Measurements from ENCODE around the gene PRKCB. TPM values are rescaled to one million over a fixed set of nuclear protein-coding genes. Genes with fewer than 3 reads are reported as not detected.
A peak's percentile ranks its signal among the peaks of the same experiment; 100 is the strongest.

The PRKCB gene
- total RNA-seq, 2 experiments from 2014 or later: 77.8 to 81.0 TPM

DNA sequence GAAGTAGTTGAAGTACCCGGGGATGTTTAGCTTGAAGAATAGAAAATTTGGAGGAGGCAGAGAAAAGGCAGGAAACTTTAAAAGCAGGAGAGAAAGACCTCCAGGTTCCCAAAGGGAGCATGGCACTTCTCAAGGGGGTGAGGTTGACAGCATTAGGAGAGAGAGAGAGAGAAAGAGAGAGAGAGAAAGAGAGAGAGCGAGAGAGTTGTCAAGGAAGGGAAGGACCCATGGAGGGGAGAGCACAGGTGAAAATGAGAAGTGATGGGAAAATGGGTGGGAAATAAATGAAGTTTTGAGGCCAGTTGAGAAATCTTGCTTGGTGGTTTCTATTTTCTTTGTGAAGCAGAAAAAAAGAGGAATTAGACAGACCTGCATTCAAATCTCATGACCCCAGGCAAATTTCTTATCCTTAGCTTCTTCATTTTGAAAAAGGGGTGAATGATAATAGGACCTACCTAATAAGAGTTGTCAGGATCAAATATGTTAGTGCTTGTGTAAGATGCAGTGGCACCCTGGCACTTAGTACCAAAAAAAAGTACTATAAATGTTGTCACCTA, 24.0 kb downstream of the PRKCB start:
- ChIA-PET POLR2A (no interaction called here), CTCF (interaction anchor here (1.3 to 2.7 kb wide), 2 partner anchors 13 kb away, joined by 5 to 8 read pairs; no protein-coding TSS in a partner anchor)
- Mint-ChIP-seq H3K4me1 (peaks cover 76% of the 10 kb centered on the region), H3K9me3 (no peaks in the 10 kb centered on the region), H3K4me3 (no peak overlapping the region), H3K27ac (peak overlapping the region; percentile 66), H3K27me3 (no peaks in the 10 kb centered on the region), H3K36me3 (ENCODE audit: low read depth) (peaks cover 18% of the 10 kb centered on the region)
- no peak for DNase-seq

DNA sequence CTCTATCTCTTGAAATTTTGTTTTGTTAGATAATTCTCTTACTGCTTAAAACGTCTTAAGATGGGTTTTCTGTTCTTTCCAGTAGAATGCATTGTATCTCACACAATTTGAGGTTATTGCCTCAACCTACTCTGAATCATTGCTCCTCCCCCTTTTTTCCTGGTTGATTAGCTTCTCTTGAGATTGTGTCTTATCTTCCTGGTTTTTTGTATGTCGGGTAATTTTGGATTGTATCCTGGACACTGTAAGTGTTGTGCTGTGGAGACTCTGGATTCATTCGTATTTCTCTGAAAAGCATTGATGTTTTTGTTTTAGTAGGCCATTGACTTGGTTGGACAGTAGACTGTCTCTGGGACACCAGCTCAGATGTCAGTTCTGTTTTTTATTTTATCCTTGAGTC, 26.1 kb downstream of the PRKCB start:
- ChIA-PET POLR2A (no interaction called here), CTCF (interaction anchor here (0.6 to 2.7 kb wide), 8 partner anchors 9 to 1160 kb away, joined by 3 to 9 read pairs (median 4); no protein-coding TSS in a partner anchor)
- no peaks in the 10 kb centered on the region for H3K27me3 Mint-ChIP-seq
- DNase-seq: no peak
- H3K36me3 Mint-ChIP-seq (ENCODE audit: low read depth): peaks cover 12% of the 10 kb centered on the region
- H3K9me3 Mint-ChIP-seq: no peaks in the 10 kb centered on the region
- H3K4me3 Mint-ChIP-seq: no peak overlapping the region
- H3K27ac Mint-ChIP-seq: peak overlapping the region; percentile 43
- H3K4me1 Mint-ChIP-seq: peaks cover 83% of the 10 kb centered on the region

DNA sequence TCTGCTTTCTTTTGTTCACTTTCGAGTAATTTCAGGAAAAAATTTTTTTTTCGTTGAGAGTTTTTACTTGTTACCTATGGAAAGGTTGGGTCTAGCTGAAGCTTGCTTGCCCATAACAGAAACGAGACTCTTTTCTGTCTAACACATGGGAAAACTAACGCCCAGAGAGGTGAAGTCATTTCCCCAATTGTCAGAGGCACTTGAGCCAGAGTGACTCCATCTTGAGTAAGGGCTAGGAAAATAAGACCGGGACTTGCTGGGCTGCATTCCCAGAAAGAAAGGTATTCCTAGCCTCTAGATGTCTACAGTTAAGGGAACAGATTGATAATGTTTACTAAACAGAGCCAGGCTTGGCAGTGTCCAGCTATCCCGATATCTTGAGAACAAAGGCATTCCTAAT, 26.8 kb downstream of the PRKCB start:
- no peak overlapping the region for H3K4me3 Mint-ChIP-seq
- H3K4me1 Mint-ChIP-seq: peaks cover 80% of the 10 kb centered on the region
- ChIA-PET POLR2A (no interaction called here), CTCF (interaction anchor here (1.2 to 2.3 kb wide), 5 partner anchors 8 to 21 kb away, joined by 3 to 9 read pairs (median 6); no protein-coding TSS in a partner anchor)
- no peak overlapping the region for H3K27ac Mint-ChIP-seq
- H3K9me3 Mint-ChIP-seq: no peaks in the 10 kb centered on the region
- peaks cover 12% of the 10 kb centered on the region for H3K36me3 Mint-ChIP-seq (ENCODE audit: low read depth)
- DNase-seq: no peak
- H3K27me3 Mint-ChIP-seq: no peaks in the 10 kb centered on the region

DNA sequence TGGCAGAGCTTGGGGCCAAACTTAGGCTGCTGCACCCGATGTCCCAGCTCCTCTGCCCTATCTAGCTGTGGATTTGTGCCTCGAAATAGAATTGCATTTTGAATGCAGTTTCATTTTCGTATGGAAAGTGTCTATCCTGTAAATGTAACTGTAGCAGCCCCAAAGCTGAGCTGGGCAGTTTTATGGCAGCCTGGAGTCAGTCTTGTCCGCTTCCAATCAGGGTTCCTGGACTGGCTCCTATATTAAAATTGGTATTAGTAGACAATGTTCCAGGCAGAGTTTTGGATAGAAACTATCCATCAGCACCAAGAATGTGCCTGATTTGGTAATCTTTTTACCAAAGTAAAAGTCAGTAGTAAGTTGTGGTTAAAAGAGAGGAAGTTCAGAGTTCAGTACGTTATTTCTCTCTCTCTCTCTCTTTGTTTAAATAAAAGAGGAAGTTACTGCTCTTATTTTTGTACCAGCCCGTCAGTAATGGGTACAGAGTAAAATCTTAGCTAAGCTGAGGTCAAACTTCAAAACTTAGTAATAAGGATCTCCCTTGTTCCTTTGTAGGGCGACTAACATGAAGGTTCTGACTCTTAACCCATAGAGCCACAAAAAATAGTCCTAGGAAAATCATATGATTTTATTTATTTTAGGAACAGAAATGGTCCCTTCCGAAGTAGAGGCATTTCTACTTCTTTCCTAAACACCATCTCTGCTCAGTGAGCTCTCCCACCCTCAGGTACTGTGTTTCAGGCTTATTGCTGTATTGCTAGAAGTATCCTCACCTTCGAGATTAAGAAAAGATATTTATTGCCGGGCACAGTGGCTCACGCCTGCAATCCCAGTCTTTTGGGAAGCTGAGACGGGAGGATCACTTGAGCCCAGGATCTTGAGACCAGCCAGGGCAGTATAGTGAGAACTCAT, 28.0 kb downstream of the PRKCB start:
- peak; percentile 51 for DNase-seq
- peak overlapping the region; percentile 79 for H3K4me3 Mint-ChIP-seq
- peaks cover 80% of the 10 kb centered on the region for H3K4me1 Mint-ChIP-seq
- H3K9me3 Mint-ChIP-seq: no peaks in the 10 kb centered on the region
- CTCF ChIA-PET: interaction anchor here (0.9 to 2.3 kb wide), 5 partner anchors 9 to 30 kb away, joined by 3 to 9 read pairs (median 3); partner anchors contain the start of gene PRKCB
- POLR2A ChIA-PET: no interaction called here
- H3K27me3 Mint-ChIP-seq: no peaks in the 10 kb centered on the region
- H3K36me3 Mint-ChIP-seq (ENCODE audit: low read depth): peaks cover 14% of the 10 kb centered on the region
- peak overlapping the region; percentile 95 for H3K27ac Mint-ChIP-seq

DNA sequence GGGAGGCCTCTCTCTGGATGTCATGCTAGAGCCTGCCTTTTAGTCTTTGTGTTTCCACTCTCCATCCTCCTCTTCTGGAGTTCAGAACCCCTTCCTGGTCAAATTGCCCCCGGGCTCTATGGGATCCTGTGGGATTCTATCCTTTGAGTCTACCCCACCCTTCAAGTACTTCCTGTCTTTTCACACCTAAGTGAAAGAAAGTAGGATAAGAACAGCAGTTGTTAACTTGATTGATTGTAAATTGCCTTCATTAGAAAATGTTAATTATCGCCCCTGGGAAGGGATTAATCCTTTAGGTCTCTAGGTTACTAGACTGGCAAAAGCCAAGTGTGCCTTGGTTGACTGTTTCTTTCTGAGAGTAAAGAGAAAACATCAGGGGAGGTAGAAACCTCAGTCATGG, 30.1 kb downstream of the PRKCB start:
- H3K27me3 Mint-ChIP-seq: no peaks in the 10 kb centered on the region
- H3K4me1 Mint-ChIP-seq: peaks cover 80% of the 10 kb centered on the region
- H3K9me3 Mint-ChIP-seq: no peaks in the 10 kb centered on the region
- peaks cover 22% of the 10 kb centered on the region for H3K36me3 Mint-ChIP-seq (ENCODE audit: low read depth)
- H3K27ac Mint-ChIP-seq: peak overlapping the region; percentile 62
- no peak overlapping the region for H3K4me3 Mint-ChIP-seq
- CTCF ChIA-PET: interaction anchor here (1.1 kb wide), 1 partner anchor 11 kb away, joined by 3 read pairs; no protein-coding TSS in a partner anchor
- DNase-seq: no peak
- POLR2A ChIA-PET: no interaction called here

DNA sequence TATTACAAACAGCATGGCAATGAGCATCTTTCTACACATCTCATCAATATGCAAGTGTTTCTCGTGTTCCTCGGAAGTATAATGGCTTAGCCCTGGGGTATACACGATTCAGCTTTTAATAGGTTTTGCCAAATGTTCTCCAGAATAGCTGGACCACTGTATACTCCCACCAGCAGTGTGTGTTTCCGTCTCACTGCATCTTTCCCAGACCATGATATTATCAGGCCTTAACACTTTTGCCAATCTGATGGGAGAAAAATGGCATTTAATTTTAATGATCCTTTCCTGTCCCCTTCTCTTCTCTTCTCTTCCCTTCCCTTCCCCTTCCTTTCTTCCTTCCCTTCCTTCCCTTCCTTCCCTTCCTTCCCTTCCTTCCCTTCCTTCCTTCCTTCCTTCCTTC, 30.8 kb downstream of the PRKCB start:
- Mint-ChIP-seq H3K4me1 (peaks cover 78% of the 10 kb centered on the region), H3K36me3 (ENCODE audit: low read depth) (peaks cover 22% of the 10 kb centered on the region), H3K4me3 (no peak overlapping the region), H3K27me3 (no peaks in the 10 kb centered on the region), H3K27ac (no peak overlapping the region), H3K9me3 (no peaks in the 10 kb centered on the region)
- no peak for DNase-seq
- CTCF ChIA-PET: interaction anchor here (0.6 to 1.1 kb wide), 2 partner anchors 11 to 81 kb away, joined by 3 to 4 read pairs; no protein-coding TSS in a partner anchor
- POLR2A ChIA-PET: no interaction called here

DNA sequence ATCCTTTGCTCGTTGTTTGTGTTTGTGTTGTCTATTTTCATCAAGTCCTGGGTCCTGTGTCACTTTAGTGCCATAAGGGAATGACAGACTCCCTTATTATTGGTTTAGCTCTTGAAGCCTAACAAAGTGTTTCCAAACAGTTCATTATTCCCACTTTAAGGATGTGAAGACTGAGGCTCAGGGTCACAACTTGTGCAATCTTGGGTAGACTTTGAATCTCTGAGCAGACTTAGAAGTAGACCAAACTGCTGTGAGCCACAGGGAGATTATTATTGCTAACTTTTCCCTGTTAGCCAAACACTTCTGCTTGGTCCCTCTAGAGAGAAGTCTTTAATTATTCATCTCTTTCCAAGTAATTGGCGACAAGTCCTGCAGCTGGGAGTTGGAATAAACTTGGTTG, 31.8 kb downstream of the PRKCB start:
- POLR2A ChIA-PET: no interaction called here
- no peak for DNase-seq
- peaks cover 70% of the 10 kb centered on the region for H3K4me1 Mint-ChIP-seq
- CTCF ChIA-PET: no interaction called here
- peaks cover 22% of the 10 kb centered on the region for H3K36me3 Mint-ChIP-seq (ENCODE audit: low read depth)
- H3K9me3 Mint-ChIP-seq: no peaks in the 10 kb centered on the region
- no peaks in the 10 kb centered on the region for H3K27me3 Mint-ChIP-seq
- H3K4me3 Mint-ChIP-seq: no peak overlapping the region
- no peak overlapping the region for H3K27ac Mint-ChIP-seq

DNA sequence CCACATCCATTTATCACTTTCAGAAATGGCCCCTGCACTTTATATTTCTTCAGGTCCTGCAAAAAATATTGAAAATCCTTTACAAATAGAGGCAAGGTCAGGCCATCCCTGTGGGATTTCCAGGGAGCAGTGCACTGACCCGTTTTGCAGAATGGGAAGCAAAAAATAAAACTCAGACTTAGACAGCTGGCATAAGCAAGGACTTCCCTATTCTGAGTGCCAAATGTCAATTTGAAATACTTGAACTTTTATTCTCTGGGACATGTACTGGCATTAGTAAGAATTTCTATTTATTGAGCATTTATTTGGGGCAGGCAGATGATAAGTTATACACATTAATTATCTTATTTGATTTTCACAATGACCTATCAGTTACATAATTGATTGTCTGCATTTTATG, 32.4 kb downstream of the PRKCB start:
- Mint-ChIP-seq H3K36me3 (ENCODE audit: low read depth) (peaks cover 22% of the 10 kb centered on the region), H3K9me3 (no peaks in the 10 kb centered on the region), H3K4me3 (no peak overlapping the region), H3K27me3 (no peaks in the 10 kb centered on the region), H3K27ac (no peak overlapping the region), H3K4me1 (peaks cover 69% of the 10 kb centered on the region)
- no peak for DNase-seq
- POLR2A ChIA-PET: no interaction called here
- CTCF ChIA-PET: interaction anchor here (1.3 to 2.1 kb wide), 2 partner anchors 10 to 64 kb away, joined by 4 to 5 read pairs; no protein-coding TSS in a partner anchor

DNA sequence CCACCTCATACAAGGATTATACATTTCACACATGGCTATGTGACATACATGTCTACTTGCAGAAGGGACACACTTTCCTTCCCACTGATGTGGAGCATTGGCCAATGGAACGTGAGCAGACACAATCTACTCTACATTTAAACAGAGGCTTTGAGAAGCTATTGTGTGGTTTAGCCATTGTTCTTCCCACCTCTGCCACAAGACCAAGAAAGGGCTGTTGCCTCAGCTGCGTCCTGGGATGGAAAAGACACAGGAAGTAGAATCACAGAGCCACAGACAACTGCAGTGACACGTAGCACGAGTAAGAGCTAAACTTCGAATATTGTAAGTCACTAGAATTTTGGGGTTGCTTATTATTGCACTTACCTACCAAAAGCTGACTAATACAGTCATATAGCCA, 33.3 kb downstream of the PRKCB start:
- peaks cover 24% of the 10 kb centered on the region for H3K36me3 Mint-ChIP-seq (ENCODE audit: low read depth)
- peaks cover 68% of the 10 kb centered on the region for H3K4me1 Mint-ChIP-seq
- no peaks in the 10 kb centered on the region for H3K27me3 Mint-ChIP-seq
- ChIA-PET POLR2A (interaction anchor here (0.6 kb wide), 1 partner anchor 1011 kb away, joined by 4 read pairs; no protein-coding TSS in a partner anchor), CTCF (interaction anchor here (1.3 to 2.1 kb wide), 2 partner anchors 9 to 65 kb away, joined by 4 to 5 read pairs; no protein-coding TSS in a partner anchor)
- H3K4me3 Mint-ChIP-seq: no peak overlapping the region
- no peaks in the 10 kb centered on the region for H3K9me3 Mint-ChIP-seq
- DNase-seq: peak; percentile 39
- peak overlapping the region; percentile 57 for H3K27ac Mint-ChIP-seq

DNA sequence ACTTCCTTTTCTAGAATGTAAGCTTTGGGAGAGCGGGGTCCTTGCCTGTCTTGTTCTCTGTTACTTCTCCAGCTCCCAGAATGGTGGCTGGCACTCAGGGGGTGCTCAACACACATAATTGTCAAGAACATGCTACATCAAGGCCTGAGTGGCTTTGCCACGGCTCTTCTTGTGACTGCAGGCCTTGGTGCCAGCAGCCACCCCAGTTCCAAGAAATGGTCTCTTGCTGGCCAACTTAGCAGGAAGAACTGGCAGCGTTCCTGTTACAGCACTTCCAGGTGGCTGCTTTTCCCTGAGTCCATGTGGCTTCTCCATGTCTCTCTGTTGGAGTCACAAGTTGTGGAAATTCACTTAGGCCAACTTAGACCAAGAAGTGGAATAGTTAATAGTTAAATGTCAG, 36.1 kb downstream of the PRKCB start:
- H3K27me3 Mint-ChIP-seq: no peaks in the 10 kb centered on the region
- H3K4me1 Mint-ChIP-seq: peaks cover 60% of the 10 kb centered on the region
- ChIA-PET POLR2A (no interaction called here), CTCF (interaction anchor here (0.6 to 1.9 kb wide), 2 partner anchors 11 to 656 kb away, joined by 5 to 8 read pairs; no protein-coding TSS in a partner anchor)
- peaks cover 14% of the 10 kb centered on the region for H3K36me3 Mint-ChIP-seq (ENCODE audit: low read depth)
- no peak for DNase-seq
- H3K9me3 Mint-ChIP-seq: no peaks in the 10 kb centered on the region
- H3K4me3 Mint-ChIP-seq: no peak overlapping the region
- no peak overlapping the region for H3K27ac Mint-ChIP-seq

DNA sequence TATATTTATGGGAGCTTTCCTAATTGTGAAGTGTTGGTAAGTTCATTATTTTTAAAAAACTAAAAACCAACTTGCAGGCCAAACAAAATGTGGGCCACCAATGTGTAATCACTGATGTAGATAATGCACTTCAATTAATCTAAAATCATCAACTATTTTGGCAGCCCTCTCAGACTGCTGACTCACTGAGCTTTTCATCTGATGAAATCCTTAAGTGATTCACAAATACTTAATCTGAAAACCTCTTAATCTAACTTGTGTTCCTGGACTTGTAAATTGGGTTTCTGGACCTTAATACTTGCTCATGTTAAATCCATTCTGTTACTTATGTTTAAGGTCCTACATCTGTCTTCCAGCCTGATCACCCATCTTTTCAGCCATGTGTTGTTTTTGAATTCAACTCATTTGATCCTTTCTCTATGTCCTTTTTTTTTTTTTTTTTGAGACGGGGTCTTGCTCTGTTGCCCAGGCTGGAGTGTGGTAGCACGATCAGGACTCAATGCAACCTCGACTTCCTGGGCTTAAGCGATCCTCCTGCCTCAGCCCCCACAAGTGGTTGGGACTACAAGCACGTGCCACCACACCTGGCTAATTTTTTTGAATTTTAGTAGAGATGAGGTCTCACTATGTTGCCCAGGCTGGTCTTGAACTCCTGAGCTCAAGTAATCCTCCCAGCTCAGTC, 39.0 kb downstream of the PRKCB start:
- H3K4me1 Mint-ChIP-seq: peaks cover 62% of the 10 kb centered on the region
- CTCF ChIA-PET: interaction anchor here (1.1 to 1.4 kb wide), 2 partner anchors 11 to 19 kb away, joined by 3 to 4 read pairs; no protein-coding TSS in a partner anchor

DNA sequence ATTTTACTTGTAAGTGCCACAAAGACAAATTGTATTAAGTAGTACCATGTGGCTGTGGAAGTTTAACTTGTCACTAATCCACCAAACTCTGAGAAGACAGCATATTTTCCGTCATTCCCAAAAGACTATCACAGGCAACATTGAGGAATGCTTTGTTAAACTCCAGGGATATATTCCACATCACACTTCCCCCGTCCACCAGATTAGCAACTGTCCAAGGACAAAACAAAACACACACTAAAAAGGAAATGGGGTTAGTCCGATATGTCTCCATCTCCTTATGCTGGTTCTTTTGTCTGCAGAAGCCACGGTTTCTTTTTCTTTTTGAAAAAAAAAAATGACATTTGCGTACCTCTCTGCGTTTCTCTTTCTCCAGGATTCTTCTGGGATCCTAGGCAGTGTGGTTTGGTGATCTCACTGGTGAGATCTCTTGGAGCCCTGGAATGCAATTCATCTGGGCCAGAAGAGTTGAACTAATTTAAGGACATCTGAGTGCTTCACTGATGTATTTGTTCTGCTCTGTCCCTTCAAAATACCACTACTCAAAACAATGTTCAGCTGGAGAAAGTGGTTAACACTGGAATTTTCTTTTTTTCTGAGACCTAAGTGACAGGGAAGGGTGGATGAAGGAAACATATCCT, 40.6 kb downstream of the PRKCB start:
- Mint-ChIP-seq H3K36me3 (ENCODE audit: low read depth) (peaks cover 12% of the 10 kb centered on the region), H3K4me1 (peaks cover 66% of the 10 kb centered on the region), H3K27ac (no peak overlapping the region), H3K27me3 (no peaks in the 10 kb centered on the region), H3K4me3 (no peak overlapping the region), H3K9me3 (no peaks in the 10 kb centered on the region)
- POLR2A ChIA-PET: no interaction called here
- CTCF ChIA-PET: interaction anchor here (0.8 to 1.4 kb wide), 3 partner anchors 43 to 134 kb away, joined by 3 read pairs; no protein-coding TSS in a partner anchor
- no peak for DNase-seq

More for the DNA sequence above, 39.0 kb downstream of the PRKCB start:
- no peak overlapping the region for H3K4me3 Mint-ChIP-seq
- no peaks in the 10 kb centered on the region for H3K27me3 Mint-ChIP-seq
- no peaks in the 10 kb centered on the region for H3K9me3 Mint-ChIP-seq
- H3K27ac Mint-ChIP-seq: no peak overlapping the region
- no peak for DNase-seq
- POLR2A ChIA-PET: no interaction called here
- peaks cover 9% of the 10 kb centered on the region for H3K36me3 Mint-ChIP-seq (ENCODE audit: low read depth)

Measured in activated CD4-positive, alpha-beta T cell treated with anti-CD3 and anti-CD28 coated beads, Interleukin-2, amount 10 ng/mL, durations not matched to agents 7 days and 5 days (primary cell).